SK-N-SH treated with all-trans-retinoic acid at 6 μM for 48 hours (cell line): ENCODE measurements around the gene CCDC178.

ENCODE experiments used
- ATAC-seq: fragments of 200-7000 bp; cut with Tn5 transposase; 3 replicates; pipeline ENCODE4 v1.9.1; 2020; ENCODE audit warnings: mild to moderate bottlenecking, moderate library complexity
- BACH2 ChIP-seq: fragments of 250-450 bp; sonication (Bioruptor Pico); IDR thresholded peaks from 2 replicates; pipeline ENCODE4 v1.9.0; 2021; ENCODE audit warnings: mild to moderate bottlenecking, borderline replicate concordance
- CSDC2 ChIP-seq: fragments of 250-450 bp; sonication (Bioruptor Pico); IDR thresholded peaks from 2 replicates; pipeline ENCODE4 v1.5.0; 2020; ENCODE audit warnings: mild to moderate bottlenecking, moderate library complexity
- CSRNP3 ChIP-seq: fragments of 250-450 bp; sonication (Bioruptor Pico); IDR thresholded peaks from 2 replicates; pipeline ENCODE4 v1.5.1; 2021; ENCODE audit warnings: mild to moderate bottlenecking, moderate library complexity
- ESRRG ChIP-seq: fragments of 250-450 bp; sonication (Bioruptor Pico); IDR thresholded peaks from 2 replicates; pipeline ENCODE4 v1.6.1; 2021; ENCODE audit warnings: mild to moderate bottlenecking
- GLIS3 ChIP-seq: fragments of 250-450 bp; sonication (Bioruptor Pico); IDR thresholded peaks from 2 replicates; pipeline ENCODE4 v1.5.0; 2020; ENCODE audit warnings: mild to moderate bottlenecking, moderate library complexity
- ISL1 ChIP-seq: fragments of 250-450 bp; sonication (Bioruptor Pico); IDR thresholded peaks from 2 replicates; pipeline ENCODE4 v2.1.2; 2022; ENCODE audit warnings: mild to moderate bottlenecking, moderate library complexity
- OSR1 ChIP-seq: fragments of 250-450 bp; sonication (Bioruptor Pico); IDR thresholded peaks from 2 replicates; pipeline ENCODE4 v1.8.0; 2022; ENCODE audit warnings: moderate library complexity, mild to moderate bottlenecking, inconsistent platforms
- PATZ1 ChIP-seq: fragments of 250-450 bp; sonication (Bioruptor Pico); IDR thresholded peaks from 2 replicates; pipeline ENCODE4 v1.8.0; 2020; ENCODE audit warnings: mild to moderate bottlenecking, moderate library complexity, borderline replicate concordance
- POU6F1 ChIP-seq: fragments of 250-450 bp; sonication (Bioruptor Pico); IDR thresholded peaks from 2 replicates; pipeline ENCODE4 v1.8.0; 2021; ENCODE audit warnings: low read depth, mild to moderate bottlenecking, moderate library complexity, borderline replicate concordance
- PPARA ChIP-seq: fragments of 250-450 bp; sonication (Bioruptor Pico); IDR thresholded peaks from 2 replicates; pipeline ENCODE4 v1.5.0; 2020; ENCODE audit warnings: mild to moderate bottlenecking, borderline replicate concordance
- RARB ChIP-seq: fragments of 250-450 bp; sonication (Bioruptor Pico); IDR thresholded peaks from 2 replicates; pipeline ENCODE4 v1.8.0; 2021; ENCODE audit warnings: mild to moderate bottlenecking, moderate library complexity
- TCF4 ChIP-seq: fragments of 250-450 bp; sonication (Bioruptor Pico); IDR thresholded peaks from 2 replicates; pipeline ENCODE4 v1.8.0; 2021; ENCODE audit warnings: mild to moderate bottlenecking, moderate library complexity, borderline replicate concordance
- ZC3H10 ChIP-seq: fragments of 250-450 bp; sonication (Bioruptor Pico); IDR thresholded peaks from 2 replicates; pipeline ENCODE4 v1.5.1; 2021; ENCODE audit warnings: mild to moderate bottlenecking, moderate library complexity
- ZFP3 ChIP-seq: fragments of 250-450 bp; sonication (Bioruptor Pico); IDR thresholded peaks from 2 replicates; pipeline ENCODE4 v1.5.0; 2020; ENCODE audit warnings: mild to moderate bottlenecking, moderate library complexity
- ZNF565 ChIP-seq: fragments of 450-650 bp; formaldehyde crosslinking; conservative IDR thresholded peaks from 2 replicates; pipeline ENCODE4 v1.5.0; 2020; ENCODE audit warnings: low read depth, mild to moderate bottlenecking, moderate library complexity
- ZNF70 ChIP-seq: fragments of 450-650 bp; formaldehyde crosslinking; IDR thresholded peaks from 2 replicates; pipeline ENCODE4 v1.5.0; 2020; ENCODE audit warnings: mild to moderate bottlenecking, moderate library complexity
- ZNF8 ChIP-seq: fragments of 450-650 bp; formaldehyde crosslinking; IDR thresholded peaks from 2 replicates; pipeline ENCODE4 v1.5.0; 2020; ENCODE audit warnings: mild to moderate bottlenecking, moderate library complexity

CCDC178 gene

GRCh38 chr18:33051407-33051806, 389.1 kb downstream of the CCDC178 start:
- ATAC-seq = no peak
- TF ChIP-seq POU6F1 (CRISPR knock-in tag) (no peak), ZNF8 (no peak), ZNF70 (no peak), ZFP3 (CRISPR knock-in tag) (no peak), ZNF565 (CRISPR knock-in tag) (no peak), ISL1 (no peak), ESRRG (CRISPR knock-in tag) (no peak), CSRNP3 (no peak), PATZ1 (CRISPR knock-in tag) (no peak), BACH2 (CRISPR knock-in tag) (no peak)

- no peak for ATAC-seq
Observed at GRCh38 chr18:33040213-33040612, 400.3 kb downstream of the CCDC178 start.

More at GRCh38 chr18:33040213-33040612, 400.3 kb downstream of the CCDC178 start:
- no peak for TF ChIP-seq PPARA (CRISPR knock-in tag)
- no peak for TF ChIP-seq RARB (CRISPR knock-in tag)
- TF ChIP-seq OSR1 = no peak
- TF ChIP-seq CSRNP3 = no peak
- TF ChIP-seq ZNF565 (CRISPR knock-in tag) = no peak
- no peak for TF ChIP-seq ZNF8
- no peak for TF ChIP-seq PATZ1 (CRISPR knock-in tag)
- no peak for TF ChIP-seq CSDC2 (CRISPR knock-in tag)
- no peak for TF ChIP-seq ISL1
- no peak for TF ChIP-seq BACH2 (CRISPR knock-in tag)
- no peak for TF ChIP-seq TCF4 (CRISPR knock-in tag)
- no peak for TF ChIP-seq GLIS3 (CRISPR knock-in tag)
- TF ChIP-seq POU6F1 (CRISPR knock-in tag) = no peak
- TF ChIP-seq ZC3H10 (CRISPR knock-in tag) = no peak
